NCI-H2107 treated with DMSO at 0.1 percent for 48 hours (cell line): Measurements from ENCODE around the gene CCNG1.
"Not testable (repeated sequence)": the region's sequence is repeated elsewhere in the genome, so short reads cannot be mapped to it uniquely, and the experiment has no call there.

Experiments
- DNase-seq: peaks from one replicate; lab custom pipeline; 2025; ENCODE audit not compliant: unreplicated experiment; lab: John Stamatoyannopoulos, UW

Gene CCNG1

GRCh38 chr5:163440954-163441353 lies 3.6 kb downstream of the CCNG1 start:
- no peak for DNase-seq

- DNase-seq = no peak
These were observed 7.1 kb downstream of the CCNG1 start for GRCh38 chr5:163444526-163444925.

- DNase-seq = no peak
These were observed 8.0 kb downstream of the CCNG1 start for GRCh38 chr5:163445345-163445744.

- no peak for DNase-seq
These were observed 9.8 kb downstream of the CCNG1 start for GRCh38 chr5:163447191-163447590.

GRCh38 chr5:163447875-163448274 lies 10.5 kb downstream of the CCNG1 start:
- no peak for DNase-seq

- DNase-seq = no peak
These were observed 11.1 kb downstream of the CCNG1 start for GRCh38 chr5:163448491-163448890.

- no peak for DNase-seq
These were observed 14.1 kb downstream of the CCNG1 start for GRCh38 chr5:163451489-163451888.

- DNase-seq = no peak
These were observed 16.3 kb downstream of the CCNG1 start for GRCh38 chr5:163453705-163454104.

GRCh38 chr5:163455406-163455805 lies 18.0 kb downstream of the CCNG1 start:
- not testable (repeated sequence) for DNase-seq

- DNase-seq = no peak
These were observed 18.7 kb downstream of the CCNG1 start for GRCh38 chr5:163456029-163456589.

- DNase-seq = no peak
These were observed 19.4 kb downstream of the CCNG1 start for GRCh38 chr5:163456840-163457239.

- DNase-seq = no peak
These were observed 21.5 kb downstream of the CCNG1 start for GRCh38 chr5:163458778-163459385.

GRCh38 chr5:163459462-163459818 lies 22.0 kb downstream of the CCNG1 start:
- peak; percentile 6 for DNase-seq

- DNase-seq = peak; percentile 85
These were observed 22.6 kb downstream of the CCNG1 start, which contains the start of gene NUDCD2 for GRCh38 chr5:163459819-163460561. Gene NUDCD2 (minus strand): TSS chr5:163460102. CDS start chr5:163460050, 52 bp downstream.

- DNase-seq = peak; percentile 22
These were observed 23.3 kb downstream of the CCNG1 start, which contains the start of gene HMMR for GRCh38 chr5:163460562-163461171. Gene HMMR (plus strand): TSS chr5:163460632. CDS start chr5:163460693, 61 bp downstream.

- no peak for DNase-seq
These were observed 25.7 kb downstream of the CCNG1 start for GRCh38 chr5:163463063-163463435.

- DNase-seq = no peak
These were observed 30.3 kb downstream of the CCNG1 start for GRCh38 chr5:163467682-163468081.

- no peak for DNase-seq
These were observed 36.3 kb downstream of the CCNG1 start for GRCh38 chr5:163473635-163474243.

GRCh38 chr5:163475411-163475810 lies 38.0 kb downstream of the CCNG1 start:
- DNase-seq = no peak

GRCh38 chr5:163478126-163478981 lies 41.0 kb downstream of the CCNG1 start:
- DNase-seq = no peak

GRCh38 chr5:163478982-163479271 lies 41.5 kb downstream of the CCNG1 start:
- DNase-seq = no peak
